ENCODE data around the gene OR7G1.

The OR7G1 gene, protein sequence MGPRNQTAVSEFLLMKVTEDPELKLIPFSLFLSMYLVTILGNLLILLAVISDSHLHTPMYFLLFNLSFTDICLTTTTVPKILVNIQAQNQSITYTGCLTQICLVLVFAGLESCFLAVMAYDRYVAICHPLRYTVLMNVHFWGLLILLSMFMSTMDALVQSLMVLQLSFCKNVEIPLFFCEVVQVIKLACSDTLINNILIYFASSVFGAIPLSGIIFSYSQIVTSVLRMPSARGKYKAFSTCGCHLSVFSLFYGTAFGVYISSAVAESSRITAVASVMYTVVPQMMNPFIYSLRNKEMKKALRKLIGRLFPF

DNA sequence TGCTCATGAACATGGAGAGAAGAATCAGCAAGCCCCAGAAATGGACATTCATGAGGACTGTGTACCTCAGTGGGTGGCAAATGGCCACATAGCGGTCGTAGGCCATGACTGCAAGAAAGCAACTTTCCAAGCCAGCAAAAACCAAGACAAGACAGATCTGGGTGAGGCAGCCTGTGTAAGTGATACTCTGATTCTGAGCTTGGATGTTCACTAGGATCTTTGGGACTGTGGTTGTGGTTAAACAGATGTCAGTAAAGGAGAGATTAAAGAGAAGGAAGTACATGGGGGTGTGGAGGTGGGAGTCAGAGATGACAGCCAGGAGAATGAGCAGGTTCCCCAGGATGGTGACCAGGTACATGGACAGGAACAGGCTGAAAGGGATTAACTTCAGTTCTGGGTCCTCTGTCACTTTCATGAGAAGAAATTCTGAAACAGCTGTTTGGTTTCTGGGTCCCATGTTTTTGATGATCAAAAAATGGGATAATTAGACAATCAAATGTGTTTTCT, at the start of gene OR7G1:
Gene OR7G1, minus strand, starts transcription at position 457 of the 507 bp plus-strand sequence. Its CDS starts 0 bp downstream, at position 457.
- DNase-seq = no peak

DNA sequence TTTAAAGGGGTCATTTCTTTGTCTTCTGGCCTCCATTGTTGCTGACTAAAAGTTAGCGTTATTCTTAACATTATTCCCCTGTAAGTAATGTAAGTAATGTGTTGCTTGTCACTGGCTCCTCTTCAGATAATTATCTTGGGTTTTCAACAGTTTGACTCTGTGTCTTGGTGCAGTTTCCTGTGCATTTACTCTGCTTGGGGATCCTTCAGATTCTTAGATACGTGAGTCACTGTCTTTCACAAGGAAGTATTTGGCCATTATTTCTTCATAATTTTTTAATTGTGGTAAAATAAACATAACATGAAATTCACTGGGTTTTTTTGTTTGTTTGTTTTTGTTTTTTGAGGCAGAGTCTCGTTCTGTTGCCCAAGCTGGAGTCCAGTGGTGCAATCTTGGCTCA, 49.7 kb upstream of the OR7G1 start:
- DNase-seq = no peak

DNA sequence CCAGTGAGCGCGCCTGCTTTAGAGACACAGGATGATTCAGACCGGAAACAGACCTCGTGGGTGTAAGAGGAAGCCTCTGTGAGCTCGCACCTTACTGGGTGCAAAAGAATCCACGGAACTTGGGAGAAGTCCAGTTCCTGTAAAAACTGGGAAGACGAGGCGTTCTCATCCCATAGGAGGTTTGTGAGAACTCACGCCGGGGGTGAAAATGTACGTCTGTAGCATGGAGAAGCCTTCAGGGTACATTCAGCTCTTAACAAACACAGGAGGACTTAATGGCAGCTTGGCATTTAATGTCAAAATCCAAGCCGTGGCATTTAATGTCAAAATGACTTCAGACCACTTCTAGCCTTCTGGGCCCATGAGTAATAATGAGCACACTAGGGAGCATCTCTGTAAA, 45.9 kb upstream of the OR7G1 start:
- no peak for DNase-seq

DNA sequence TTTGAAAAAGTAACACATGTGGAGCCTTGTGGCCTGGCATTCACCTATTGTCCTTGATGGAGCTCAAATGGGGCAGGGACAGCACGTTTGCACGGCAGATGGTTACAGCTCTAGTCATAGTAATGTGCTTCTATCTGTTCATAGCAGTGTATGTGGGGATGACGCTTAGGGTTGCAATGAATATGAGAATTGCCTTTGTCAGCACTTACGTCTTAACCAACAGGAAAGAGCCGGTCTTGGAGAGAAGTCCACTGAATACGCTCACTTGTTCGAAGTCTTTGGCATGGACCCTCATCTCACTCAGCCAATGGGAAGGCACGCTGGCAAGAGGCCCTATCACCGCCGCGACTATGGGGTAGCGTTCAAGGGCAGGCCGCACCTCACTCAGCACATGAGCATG, 44.3 kb upstream of the OR7G1 start:
- DNase-seq = no peak

DNA sequence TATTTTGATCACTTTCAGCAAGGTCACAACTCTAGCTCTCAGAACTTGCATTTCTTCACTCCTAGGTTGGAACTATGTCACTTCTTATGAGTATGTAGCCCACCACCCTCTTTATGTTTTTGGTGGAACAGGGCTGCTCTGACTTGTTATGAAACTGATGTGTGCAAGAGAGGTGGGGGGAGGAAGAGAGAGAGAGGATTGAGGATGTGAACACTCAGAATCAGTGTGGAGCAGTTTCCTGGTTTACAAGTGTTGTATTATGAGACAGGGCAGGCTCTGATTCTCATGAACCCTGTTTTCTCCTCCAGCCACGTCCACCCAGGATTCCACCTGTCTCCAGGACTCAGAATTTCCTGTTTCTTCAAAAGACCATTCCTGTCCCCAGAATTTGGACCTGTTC, 40.7 kb upstream of the OR7G1 start:
- DNase-seq = no peak

DNA sequence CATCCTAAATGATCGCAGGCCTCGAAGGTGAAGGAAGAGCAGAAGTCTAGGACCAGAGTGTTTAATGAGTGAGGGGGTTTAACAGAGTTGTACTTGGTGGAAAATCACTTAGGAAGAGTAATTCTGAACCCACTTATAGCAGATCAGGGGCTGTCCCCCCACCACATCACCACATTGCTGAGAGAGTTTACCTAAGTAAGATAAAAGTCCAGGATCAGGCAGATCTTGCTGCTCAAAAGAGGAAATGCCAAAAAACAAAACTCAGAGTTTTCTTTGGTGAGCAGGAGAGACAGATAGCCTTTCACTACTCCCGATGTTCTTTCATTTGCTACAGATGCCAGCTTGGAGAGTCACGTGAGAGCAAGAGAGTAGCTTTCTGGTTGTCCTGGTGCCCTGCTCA, 40.0 kb upstream of the OR7G1 start:
- no peak for DNase-seq

DNA sequence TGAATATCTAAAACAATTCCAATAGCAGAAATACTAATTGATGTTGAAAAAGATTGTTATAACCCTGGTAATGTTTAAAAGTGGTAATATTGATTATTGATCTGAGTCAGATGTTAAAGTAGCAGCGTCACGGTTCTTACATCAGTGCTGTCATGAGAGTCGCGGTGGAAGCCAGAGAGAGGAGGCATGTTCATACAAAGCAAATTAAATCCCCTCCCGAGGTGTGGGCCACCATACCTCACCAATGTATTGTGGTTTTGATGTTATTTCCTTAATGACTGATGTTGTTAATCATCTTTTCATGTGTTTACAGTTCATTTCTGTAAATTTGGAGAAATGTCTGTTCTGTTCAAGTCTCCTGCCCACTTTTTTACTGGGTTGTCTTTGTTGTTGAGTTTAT, 35.8 kb upstream of the OR7G1 start:
- DNase-seq = no peak

DNA sequence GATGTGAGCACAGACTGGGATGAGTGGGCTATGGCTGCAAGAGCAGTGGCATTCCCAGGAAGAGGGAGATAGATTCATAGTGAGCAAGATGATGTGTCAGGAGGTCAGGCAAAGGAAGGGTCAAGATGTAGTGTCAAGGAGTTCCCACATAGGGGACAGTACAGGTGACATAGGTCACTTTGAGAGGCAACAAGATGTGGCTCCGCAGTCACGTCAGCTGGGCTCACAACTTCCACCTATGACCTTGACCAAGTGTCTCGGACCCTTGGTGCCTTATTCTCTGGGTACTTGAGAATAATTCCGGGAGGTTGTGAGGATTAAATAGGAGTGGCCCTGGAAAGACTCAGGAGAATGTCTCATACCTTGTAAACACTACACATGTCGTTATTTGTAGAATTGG, 35.1 kb upstream of the OR7G1 start:
- DNase-seq = no peak

DNA sequence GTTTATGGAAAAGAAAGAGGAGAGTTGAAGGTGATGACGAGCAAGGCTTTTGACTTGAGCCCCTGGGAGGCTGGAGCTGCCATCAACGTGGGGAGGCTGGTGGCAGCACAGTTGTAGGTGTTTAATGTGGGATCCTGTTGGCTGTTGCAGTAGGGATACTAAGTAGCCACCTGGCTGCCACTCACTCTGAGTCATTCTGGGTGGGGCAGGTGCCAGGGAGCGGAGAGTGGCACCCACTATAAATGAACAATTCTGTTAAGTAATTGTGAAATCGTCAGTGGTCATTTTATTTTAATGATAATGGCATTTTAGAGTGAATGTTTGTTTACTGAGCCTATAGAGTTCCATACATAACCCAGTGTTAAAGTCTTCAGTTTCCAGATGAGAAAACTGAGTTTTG, 34.4 kb upstream of the OR7G1 start:
- DNase-seq = no peak

DNA sequence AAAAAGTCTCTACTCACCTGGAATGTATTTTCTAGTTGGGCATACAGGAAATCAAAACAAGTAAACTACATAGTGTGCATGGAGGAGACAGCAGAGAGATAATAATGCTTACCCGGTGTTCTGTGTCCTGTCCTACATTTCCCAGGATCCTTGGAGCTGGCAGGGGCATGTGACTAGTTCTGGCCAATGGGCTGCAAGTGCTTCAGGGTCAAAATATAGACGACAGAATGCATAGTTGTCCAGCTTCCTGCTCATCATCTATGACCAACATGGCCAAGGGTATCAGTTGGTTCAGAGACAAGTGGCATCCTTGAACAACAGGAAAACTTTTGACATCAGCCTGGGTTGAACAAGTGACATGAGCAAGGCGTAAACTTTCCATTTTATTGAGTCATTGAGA, 33.1 kb upstream of the OR7G1 start:
- DNase-seq = no peak

DNA sequence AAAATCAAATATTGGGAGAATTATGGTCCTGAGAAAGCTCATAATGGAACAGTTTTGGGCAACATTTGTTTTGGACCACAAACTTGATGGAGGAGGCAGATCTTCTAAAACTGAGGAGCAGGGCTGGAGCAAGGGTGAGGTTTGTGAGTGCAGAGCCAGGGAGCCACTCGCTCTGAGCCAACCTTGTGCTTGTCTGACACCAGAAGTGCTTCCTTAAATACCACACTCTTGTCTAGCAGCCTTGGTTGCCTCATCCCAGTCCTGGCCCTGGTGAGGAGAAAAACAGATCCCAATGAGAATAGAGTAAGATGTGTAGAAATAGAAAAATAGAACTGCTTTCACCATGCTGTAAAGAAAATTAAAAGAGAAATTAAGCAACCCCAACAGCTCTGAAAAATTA, 31.3 kb upstream of the OR7G1 start:
- no peak for DNase-seq

DNA sequence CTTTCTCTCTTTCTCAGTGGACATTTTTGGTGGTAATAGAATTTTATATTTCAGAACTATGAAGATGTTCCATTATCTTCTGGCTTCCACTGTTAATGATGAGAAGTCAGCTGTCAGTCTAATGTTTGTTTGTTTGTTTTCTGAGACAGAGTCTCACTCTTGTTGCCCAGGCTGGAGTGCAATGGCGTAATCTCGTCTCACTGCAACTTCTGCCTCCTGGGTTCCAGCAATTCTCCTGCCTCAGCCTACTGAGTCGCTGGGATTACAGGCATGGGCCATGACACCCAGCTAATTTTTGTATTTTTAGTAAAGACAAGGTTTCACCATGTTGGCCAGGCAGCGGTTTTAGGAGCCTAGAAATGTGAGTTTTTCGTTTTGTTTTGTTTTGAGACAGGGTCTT, 29.4 kb upstream of the OR7G1 start:
- DNase-seq = no peak

DNA sequence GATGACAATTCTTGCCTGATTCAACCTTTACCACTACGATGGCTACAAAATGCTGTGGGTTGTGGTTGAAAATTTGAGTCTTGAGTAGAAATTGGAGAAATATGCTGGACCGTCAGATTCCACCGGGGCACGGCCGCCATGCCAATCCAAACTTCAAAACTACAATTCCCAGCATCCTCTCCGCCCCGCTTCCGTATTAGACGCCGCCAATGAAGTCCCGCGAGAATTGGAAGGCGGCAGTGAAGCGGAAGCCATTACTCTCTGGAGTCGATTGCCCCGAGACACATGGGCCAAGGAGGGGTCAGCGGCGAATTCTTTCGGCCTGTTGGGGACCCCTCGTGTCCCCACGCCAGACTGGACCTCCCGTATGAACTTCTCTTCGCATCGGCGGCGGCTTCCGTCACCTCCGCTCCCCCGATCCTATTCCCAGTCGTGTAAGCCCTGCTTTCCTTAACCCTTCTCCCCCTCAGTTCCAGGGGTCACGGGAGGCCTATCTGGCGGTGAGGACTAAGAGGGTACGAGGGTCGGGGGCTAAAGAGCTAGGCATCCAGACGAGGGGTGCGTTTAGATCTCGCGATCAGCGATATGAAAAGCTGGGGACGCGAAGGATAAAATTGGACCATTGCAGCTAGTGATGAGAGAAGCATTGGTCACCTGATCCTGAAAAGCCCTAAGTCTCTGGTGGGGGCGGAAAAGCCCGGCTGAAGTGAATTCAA, 24.8 kb upstream of the OR7G1 start, which contains the start of gene ZNF317:
Gene ZNF317, plus strand, starts transcription at position 239 of the 716 bp plus-strand sequence. CDS start 15,620 bp downstream, outside the sequence.
- DNase-seq = peak; percentile 93

DNA sequence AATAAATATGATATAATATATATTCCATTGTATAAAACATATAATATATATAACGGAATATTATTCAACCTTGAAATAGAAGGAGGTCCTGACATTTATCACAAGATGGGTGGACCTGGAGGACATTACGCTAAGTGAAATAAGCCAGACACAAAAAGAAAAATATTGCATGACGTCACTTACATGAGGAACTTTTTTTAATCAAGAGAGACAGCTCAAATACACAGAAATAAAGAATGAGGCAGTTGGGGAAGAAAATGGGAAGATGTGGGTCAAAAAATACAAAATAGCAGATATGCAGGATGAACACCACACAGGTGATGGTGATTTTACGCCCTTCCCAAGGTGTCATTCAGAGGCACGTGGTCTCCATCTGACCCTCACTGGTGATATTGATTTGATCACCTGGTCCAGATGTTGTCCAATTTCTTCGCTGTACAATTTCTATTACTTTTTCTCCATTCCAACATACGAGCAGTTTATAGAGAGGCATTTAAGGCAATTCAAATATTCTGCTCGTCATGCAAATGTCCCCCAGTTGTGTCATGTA, 24.1 kb upstream of the OR7G1 start:
- DNase-seq = no peak

DNA sequence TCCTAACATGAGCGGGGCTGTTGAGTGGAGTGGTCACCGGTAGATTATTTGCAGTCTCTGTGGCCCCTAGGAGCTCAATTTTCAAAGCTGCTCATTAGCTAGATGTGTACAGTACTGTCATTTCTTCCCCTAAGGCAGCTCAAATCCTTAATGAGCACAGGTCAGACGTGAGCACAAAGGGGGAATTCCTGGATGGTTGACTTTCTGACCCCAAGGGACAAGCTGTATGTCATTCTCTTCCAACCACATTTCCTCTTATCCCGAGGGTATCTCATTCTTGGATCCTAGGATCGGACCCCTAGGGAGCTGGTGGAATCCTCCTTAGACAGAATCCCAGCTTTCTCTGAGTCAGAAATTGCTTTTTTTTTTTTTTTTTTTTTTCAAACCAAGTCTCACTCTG, 16.9 kb upstream of the OR7G1 start:
- DNase-seq = no peak

DNA sequence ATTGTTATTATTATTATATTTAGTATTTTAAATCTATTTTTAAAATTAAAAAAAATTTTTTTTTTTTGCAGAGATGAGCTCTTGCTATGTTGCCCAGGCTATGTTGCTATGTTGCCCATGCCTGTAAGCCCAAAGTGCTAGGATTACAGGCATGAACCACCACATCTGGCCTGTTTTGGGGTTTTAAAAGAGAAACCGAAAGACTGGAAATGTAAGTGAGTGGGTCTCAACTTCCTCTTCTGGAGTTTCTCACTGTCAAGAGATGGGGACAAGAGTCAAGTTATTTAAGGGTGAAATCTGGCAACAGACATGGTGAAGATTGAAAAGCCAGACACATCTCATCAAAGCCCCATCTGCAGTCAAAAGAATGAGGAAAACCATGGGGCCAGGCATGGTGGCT, 15.4 kb upstream of the OR7G1 start:
- DNase-seq = no peak

DNA sequence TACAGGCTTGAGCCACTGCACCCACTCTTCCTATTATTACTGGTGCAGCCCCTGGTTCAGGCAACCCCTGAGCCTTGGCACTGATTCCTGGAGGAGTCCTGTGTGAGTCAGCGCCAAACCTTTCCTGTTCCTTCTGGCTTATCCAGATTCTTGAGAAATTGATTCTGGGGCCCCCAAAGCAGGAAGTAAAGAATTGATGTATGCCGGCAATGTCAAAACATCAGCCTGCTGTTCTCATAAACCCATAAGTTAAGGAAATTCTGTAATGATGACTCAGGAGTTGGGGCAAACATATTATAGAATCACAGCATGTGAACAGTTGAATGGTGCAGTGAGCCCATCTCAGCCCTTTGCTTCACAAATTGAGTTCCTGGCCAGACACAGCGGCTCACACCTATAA, 12.6 kb upstream of the OR7G1 start:
- DNase-seq = no peak

DNA sequence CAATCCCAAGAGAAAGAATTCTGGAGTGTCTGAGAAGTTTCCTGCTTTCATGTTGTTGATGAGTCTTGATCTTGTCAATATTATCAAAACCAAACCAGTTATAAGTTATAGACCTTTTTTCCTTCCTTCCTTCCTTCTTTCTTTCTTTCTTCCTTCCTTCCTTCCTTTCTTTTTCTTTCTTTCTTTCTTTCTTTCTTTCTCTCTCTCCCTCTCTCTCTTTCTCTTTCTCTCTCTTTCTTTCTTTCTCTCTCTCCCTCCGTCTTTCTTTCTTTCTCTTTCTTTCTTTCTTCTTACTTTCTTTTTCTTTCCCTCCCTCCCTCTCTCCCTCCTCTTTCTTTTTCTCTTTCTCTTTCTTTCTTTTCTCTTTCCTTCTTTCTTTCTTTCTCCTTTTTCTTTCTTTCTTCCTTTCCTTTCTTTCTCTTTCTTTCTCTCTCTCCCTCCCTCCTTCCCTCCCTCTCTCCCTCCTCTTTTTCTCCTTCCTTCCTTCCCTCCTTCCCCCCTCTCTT, 11.4 kb upstream of the OR7G1 start, which contains the start of gene OR7G3:
Gene OR7G3, minus strand, starts transcription at position 51 of the 506 bp plus-strand sequence. Its CDS starts 0 bp downstream, at position 51.
- no peak for DNase-seq

DNA sequence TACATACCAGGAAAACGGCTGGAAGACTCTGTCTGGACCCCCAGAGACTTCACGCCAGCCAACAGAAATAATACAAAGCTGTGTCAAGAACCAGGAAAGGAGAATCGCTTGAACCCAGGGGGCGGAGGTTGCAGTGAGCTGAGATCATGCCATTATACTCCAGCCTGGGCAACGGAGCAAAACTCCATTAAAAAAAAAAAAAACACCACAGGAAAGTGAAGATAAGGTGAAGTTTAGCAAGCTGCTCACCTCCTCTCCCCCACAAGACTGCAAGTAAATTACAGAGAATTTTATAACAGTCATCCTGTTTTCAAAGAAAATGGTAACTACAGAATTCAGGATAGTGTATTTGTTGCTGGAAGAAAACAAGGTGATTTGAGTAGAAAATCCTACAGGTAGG, 984 bp upstream of the OR7G1 start:
- DNase-seq = no peak

DNA sequence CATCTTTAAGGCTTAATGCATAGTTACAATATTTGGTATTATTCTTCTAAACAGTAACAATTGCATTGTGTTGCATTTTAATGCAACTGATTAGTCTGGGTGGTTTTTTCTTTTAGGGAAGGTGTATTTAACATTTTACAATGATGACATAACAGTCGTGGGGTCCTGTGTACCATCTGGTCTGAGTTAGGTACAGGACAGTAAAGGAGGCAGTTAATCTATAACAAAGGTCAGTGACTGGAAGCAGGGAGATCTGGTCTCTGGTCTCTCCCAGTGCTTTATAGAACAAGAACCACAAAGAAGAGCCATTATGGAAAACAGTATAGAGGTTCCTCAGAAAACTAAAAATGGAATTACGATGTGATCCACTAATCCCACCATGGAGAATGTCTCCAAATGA, 5.6 kb downstream of the OR7G1 start:
- no peak for DNase-seq

DNA sequence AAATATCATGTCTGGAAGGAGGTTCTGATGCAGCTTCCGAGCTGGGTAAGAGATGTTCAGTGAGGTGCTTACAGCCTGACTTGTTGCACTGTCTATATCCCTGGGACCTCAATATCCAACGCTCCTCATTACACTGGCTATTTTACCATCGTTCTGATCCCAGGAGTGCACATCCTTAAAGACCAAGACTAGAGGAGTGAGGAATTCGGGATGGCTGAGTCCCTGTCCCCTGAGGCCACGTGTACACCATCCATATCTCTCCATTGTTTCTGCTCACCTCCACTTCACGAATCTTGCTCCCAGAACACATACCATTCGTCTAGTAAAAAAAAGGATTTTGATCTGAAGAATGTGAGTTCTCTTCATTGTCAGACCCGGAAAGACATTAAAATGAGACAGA, 8.2 kb downstream of the OR7G1 start, which contains the start of gene OR7G2:
Gene OR7G2, minus strand, starts transcription at position 101 of the 400 bp plus-strand sequence. CDS start 4,232 bp downstream, outside the sequence.
- DNase-seq = no peak

DNA sequence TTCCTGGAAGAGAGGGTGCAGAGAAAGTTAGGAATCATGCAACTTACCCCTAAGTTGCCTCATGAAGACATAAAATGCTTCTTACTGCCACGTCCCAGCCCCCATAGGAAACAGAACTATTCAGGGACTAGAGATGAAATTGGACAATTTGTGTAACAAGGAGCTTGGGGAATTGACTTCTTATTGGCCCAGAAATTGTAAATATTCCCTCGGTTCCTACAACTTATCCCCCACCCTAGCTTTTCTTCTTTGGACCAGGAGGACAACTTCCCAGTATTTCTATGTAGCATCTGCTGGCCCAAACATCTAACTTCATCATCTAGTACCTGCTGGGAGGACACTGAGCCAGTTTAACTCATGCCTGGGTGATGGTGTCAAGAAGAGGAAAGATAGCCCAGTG, 28.8 kb downstream of the OR7G1 start, which contains the start of gene OR1M1:
Gene OR1M1, plus strand, starts transcription at position 301 of the 400 bp plus-strand sequence. CDS start 6,184 bp downstream, outside the sequence.
- no peak for DNase-seq

DNA sequence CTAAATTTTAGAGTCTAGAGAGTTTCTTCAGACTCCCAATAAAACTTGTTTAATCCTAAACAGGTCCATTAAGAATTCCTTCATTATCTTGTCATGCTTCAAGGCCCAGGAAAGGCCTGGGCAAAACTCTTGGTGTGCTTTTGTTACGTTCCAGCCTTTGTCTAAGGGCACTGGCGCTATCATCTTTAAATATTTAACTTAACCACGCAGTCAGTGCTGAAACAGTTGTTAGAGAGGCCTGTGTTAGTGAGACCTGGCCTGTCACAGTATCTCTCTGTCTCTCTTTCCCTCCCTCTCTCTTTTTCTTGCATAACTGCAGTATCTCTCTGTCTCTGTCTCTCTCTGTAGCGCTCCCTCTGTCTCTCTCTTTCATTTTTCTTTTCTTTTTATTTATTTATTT, 36.9 kb downstream of the OR7G1 start:
- DNase-seq = no peak
